GM19468 (cell line): ENCODE results near the gene KIF14.

Experiments used
- ATAC-seq: cut with Tn5 transposase; IDR thresholded peaks from one replicate; pipeline ENCODE4 v1.9.1; 2021; ENCODE audit warnings: mild to moderate bottlenecking, moderate library complexity, moderate number of reproducible peaks; ENCODE audit not compliant: unreplicated experiment; ENCODE audit errors: extremely low read depth

The KIF14 gene, protein sequence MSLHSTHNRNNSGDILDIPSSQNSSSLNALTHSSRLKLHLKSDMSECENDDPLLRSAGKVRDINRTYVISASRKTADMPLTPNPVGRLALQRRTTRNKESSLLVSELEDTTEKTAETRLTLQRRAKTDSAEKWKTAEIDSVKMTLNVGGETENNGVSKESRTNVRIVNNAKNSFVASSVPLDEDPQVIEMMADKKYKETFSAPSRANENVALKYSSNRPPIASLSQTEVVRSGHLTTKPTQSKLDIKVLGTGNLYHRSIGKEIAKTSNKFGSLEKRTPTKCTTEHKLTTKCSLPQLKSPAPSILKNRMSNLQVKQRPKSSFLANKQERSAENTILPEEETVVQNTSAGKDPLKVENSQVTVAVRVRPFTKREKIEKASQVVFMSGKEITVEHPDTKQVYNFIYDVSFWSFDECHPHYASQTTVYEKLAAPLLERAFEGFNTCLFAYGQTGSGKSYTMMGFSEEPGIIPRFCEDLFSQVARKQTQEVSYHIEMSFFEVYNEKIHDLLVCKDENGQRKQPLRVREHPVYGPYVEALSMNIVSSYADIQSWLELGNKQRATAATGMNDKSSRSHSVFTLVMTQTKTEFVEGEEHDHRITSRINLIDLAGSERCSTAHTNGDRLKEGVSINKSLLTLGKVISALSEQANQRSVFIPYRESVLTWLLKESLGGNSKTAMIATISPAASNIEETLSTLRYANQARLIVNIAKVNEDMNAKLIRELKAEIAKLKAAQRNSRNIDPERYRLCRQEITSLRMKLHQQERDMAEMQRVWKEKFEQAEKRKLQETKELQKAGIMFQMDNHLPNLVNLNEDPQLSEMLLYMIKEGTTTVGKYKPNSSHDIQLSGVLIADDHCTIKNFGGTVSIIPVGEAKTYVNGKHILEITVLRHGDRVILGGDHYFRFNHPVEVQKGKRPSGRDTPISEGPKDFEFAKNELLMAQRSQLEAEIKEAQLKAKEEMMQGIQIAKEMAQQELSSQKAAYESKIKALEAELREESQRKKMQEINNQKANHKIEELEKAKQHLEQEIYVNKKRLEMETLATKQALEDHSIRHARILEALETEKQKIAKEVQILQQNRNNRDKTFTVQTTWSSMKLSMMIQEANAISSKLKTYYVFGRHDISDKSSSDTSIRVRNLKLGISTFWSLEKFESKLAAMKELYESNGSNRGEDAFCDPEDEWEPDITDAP (N-terminal part only)

GRCh38 chr1:200620273-200621131 lies at the start of gene KIF14:
Gene KIF14, minus strand, starts transcription at chr1:200620751. Its CDS starts 2,028 bp downstream, at chr1:200618723.
- peak; percentile 86 for ATAC-seq

DNA sequence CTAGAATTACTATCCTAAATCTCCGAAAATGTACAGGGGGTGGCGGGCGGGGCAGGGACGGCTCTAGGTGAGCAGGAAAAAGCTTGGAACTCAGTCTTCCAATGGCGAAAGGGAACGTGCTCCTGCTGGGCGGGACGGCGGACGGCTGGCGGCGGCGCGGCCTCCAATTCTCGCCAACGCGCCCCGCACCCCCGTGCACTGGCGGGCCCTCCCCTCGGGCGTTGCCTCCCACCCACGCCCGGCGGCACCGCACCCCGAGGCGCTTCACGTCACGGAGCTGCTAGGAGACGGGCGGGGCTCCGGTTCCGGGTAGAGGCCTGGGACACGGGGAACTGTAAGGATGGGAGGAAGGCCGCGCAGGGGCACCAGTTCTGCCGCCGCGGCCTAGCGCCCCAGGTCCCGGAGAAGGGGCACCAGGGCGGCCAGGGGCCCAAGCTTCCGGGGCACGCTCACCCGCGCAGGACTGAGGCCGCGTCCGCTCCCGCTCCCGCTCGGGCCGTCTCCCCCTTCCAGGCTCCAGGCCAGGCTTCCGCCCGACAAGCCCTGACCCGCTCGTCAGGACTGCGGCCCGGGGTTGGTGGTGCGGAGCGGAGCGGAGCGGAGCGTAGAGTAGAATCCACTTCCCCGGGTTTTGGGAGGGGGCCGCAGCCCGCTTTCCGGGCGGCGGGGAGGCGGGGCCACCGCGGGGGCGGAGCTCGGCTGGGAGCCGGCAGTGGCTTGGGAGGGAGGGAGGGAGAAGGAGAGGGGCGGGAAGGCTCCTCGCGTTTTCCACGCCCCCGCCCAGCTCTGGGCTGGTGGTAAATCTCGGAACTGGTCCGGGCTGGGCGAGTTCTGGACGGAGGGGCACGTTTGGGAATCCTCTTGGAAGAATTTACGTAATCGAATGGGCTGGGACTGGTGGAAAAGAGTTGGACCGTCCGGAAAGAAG lies 49.0 kb upstream of the KIF14 start, which contains the start of gene DDX59:
TSS of gene DDX59 (minus strand) at position 594 of the 928 bp plus-strand sequence. CDS start 3,167 bp downstream, outside the sequence.
- peak; percentile 86 for ATAC-seq

- ATAC-seq: no peak
These were observed 48.2 kb upstream of the KIF14 start for GRCh38 chr1:200668514-200669313.

DNA sequence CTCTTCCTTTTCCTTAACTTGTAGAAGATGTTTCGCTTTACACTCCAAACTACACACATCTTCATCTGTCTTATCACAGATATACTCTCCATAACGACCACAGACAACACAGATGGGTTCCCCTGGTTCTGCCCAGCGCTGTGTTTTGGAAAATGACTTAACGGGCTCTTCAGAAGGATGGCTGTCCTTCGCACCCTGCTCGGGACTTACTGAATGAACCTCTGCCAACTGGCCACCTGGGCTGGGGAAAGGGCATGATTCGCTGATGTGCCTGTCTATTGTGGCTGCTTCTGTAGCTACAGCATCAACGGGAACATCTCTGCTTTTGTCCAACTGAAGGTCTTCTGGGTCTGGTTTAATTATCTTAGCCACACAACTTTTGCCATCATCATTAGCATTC lies 45.8 kb upstream of the KIF14 start:
- ATAC-seq: no peak

DNA sequence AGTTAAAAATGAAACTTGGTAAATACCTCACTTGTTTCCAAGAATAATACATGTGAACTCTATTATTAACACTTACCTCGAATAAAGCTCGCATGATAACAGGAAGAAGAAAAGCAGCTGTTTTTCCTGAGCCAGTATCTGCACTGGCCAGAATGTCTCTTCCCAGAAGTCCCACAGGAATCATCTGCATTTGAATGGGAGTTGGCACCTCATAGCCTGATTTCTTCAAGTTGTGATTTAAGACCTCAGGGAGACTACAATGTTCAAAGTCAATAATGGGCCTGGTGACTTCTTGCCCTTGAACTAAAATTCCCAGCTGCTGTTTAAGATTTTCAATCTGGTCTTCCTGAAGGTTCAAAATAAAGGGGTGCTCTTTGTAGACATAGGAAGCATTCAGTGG lies 45.3 kb upstream of the KIF14 start:
- no peak for ATAC-seq

DNA sequence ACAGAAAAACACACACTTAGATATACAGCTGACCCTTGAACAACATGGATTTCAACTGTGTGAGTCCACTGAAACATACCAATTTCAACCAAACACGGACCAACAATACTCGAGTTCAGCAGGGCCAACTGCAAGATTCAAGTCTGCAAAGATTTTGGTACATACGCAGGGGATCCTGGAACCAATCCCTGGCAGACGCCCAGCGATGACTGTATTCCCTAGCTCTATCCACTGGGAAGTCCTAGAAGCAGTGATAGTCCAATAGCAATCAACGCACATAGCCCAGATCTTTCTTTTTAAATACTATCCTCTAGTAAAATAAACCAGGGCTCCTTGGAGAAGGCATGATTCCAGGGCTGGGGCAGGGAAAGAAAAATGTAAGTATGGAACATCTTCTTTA lies 40.2 kb upstream of the KIF14 start:
- ATAC-seq: no peak

DNA sequence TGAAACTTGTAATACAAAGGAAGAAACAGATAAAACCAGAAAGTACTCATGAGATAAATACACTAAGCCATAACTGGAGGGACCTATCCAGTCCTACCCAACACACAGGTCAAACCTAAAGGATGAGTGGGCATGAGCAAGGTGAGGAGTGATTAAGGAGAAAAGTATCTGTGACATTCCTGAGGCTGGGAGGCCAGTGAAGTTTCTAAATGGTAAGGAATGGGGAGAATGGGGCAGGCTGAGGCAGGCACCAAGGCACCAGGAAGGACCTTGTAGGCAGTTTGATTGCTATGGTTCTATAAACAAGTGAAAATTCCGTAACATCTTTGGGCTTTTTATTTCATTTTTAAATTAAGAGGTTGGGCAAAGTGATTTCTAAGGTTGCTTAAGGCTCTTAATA lies 38.7 kb upstream of the KIF14 start:
- ATAC-seq: no peak

- ATAC-seq: no peak
These were observed 37.7 kb upstream of the KIF14 start for GRCh38 chr1:200658037-200658818.

- ATAC-seq: peak; percentile 86
These were observed 34.1 kb upstream of the KIF14 start for GRCh38 chr1:200654660-200655059.

- ATAC-seq: no peak
These were observed 32.5 kb upstream of the KIF14 start for GRCh38 chr1:200653022-200653462.

- ATAC-seq: no peak
These were observed 31.8 kb upstream of the KIF14 start for GRCh38 chr1:200652378-200652777.

GRCh38 chr1:200646515-200646914 lies 26.0 kb upstream of the KIF14 start:
- no peak for ATAC-seq

DNA sequence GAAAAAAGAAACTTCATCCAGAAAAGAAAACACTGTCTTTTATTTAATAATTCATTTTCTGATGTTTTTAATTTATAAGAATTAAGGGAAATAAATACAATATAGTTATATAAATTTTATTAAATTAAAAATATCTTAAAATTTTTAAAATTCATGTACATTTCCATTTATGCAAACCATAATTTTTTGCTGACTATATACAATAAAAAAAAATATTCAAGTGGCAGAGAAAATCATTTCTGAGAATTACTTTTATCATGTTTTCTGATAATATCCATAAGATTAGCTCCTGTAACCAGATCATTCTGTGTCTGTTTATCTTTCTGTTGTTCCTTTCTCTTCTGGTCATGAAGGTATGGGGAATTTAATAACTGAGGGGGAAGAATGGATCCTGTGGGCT lies 23.5 kb upstream of the KIF14 start:
- no peak for ATAC-seq

DNA sequence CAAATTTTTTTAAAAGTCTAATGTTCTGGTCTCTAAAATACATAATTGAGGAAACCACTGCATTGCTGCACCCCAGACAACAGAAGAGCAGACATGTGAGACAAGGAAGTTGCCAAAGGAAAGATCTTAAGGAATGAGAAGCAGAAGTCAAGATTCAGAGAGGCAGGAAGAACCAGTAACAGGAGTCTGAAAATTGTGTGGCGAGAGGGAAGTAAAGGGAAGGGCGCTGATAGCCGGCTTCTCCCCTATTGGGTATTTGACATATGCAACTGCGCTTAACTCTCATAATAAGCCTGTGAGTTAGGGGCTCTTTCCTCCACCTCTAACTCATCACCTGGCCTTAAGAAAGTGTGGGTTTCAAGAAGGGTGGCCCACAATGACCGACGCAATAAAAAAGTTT lies 21.9 kb upstream of the KIF14 start:
- no peak for ATAC-seq

GRCh38 chr1:200640963-200641401 lies 20.4 kb upstream of the KIF14 start:
- no peak for ATAC-seq

GRCh38 chr1:200640373-200640962 lies 19.9 kb upstream of the KIF14 start:
- no peak for ATAC-seq
